A549 (cell line): Measurements from ENCODE around the gene PDPN.

Experiments used
- MYC ChIP-seq: IDR thresholded peaks from 2 replicates; pipeline ENCODE4 v1.6.1; 2012; ENCODE audit warnings: mild to moderate bottlenecking, inconsistent platforms, low read length, improper control_type of control experiment, borderline replicate concordance
- PHF8 ChIP-seq: fragments of 200-600 bp; sonication (generic); IDR thresholded peaks from 2 replicates; pipeline ENCODE4 v1.6.1; 2016; ENCODE audit warnings: low read depth, mild to moderate bottlenecking, antibody characterized with exemption, moderate library complexity, borderline replicate concordance
- RAD21 ChIP-seq, 2 experiments: fragments of >200 bp in 1 of 2; sonication (Bioruptor Twin) in 1 of 2; formaldehyde crosslinking in 1 of 2; IDR thresholded peaks in 1 of 2; conservative IDR thresholded peaks in 1 of 2; 2 replicates in 1 of 2; 3 replicates in 1 of 2; pipeline ENCODE4 v1.6.1; 2012 to 2018; ENCODE audit warnings: inconsistent platforms in 1 of 2

DNA sequence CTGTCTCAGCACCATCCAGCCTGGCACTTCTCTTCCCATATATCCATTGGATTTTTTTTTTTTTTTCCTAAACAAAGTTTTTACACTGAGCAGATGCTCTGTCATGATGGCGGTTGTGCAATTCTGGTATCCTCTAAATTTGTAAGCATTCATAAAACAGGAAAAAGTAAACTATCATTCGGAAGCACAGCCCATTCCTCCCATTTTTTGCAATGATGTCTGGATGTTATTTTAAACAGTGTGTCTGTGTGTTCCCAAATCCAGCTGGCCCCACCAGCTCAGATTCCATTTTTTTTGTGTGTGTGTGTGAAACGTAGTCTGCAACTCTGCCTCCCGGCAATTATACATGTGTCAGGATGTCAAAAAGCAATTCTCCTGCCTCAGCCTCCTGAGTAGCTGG is 33.5 kb downstream of the PDPN start:
- TF ChIP-seq PHF8 = no peak
- no peak for TF ChIP-seq MYC
- TF ChIP-seq RAD21 (conservative IDR thresholded peaks at IDR 0.05 in 1 of 2, IDR thresholded peaks at IDR 0.05 in 1 of 2) = no peak
